ENCODE results near the gene CTNNA1. TPM values are rescaled to one million over a fixed set of nuclear protein-coding genes. Genes with fewer than 3 reads are reported as not detected.

Gene CTNNA1
- polyA plus RNA-seq, 1 of the 3 experiments (the other 2 are of a cell fraction), result 130 TPM

GRCh38 chr5:138936225-138936967 is 183.2 kb downstream of the CTNNA1 start:
- no peak overlapping the region for H3K4me3 ChIP-seq (ENCODE audit: low read depth in 2 of 2, low read length in 1 of 2)
- no peaks in the 10 kb centered on the region for H3K9me3 ChIP-seq
- 96% methylated on average over 12 of the region's 22 CpGs for WGBS (ENCODE audit: low lambda C conversion rate)
- no peaks in the 10 kb centered on the region for H4K20me1 ChIP-seq (ENCODE audit: insufficient read depth)
- no peaks in the 10 kb centered on the region for H3K27me3 ChIP-seq (ENCODE audit: insufficient read depth)
- ChIA-PET POLR2A (no interaction called here), CTCF (interaction anchor here (0.5 to 0.9 kb wide), 2 partner anchors 10 to 62 kb away, joined by 3 read pairs; no protein-coding TSS in a partner anchor)
- no peak overlapping the region for H3K27ac ChIP-seq (ENCODE audit: low read depth in 2 of 2, low read length in 1 of 2)
- H3K4me1 ChIP-seq (ENCODE audit: control insufficient read depth in 1 of 2, insufficient read depth in 2 of 2, low read depth in 1 of 2, low read length in 1 of 2), result no peaks in the 10 kb centered on the region; a peak in 1 of 4 replicates
- H3K79me2 ChIP-seq (ENCODE audit: insufficient read depth), result no peaks in the 10 kb centered on the region
- H3K4me2 ChIP-seq, result no peak overlapping the region
- no peak for DNase-seq
- H3K9me2 ChIP-seq, result no peaks in the 10 kb centered on the region
- H3F3A ChIP-seq (replicated peaks; ENCODE audit: insufficient read depth), result no peaks in the 10 kb centered on the region
- no peak overlapping the region for H3K9ac ChIP-seq
- no peak overlapping the region for H2AFZ ChIP-seq (ENCODE audit: low read depth)
- TF ChIP-seq CHD2 (IDR thresholded peaks at IDR 0.05; ENCODE audit: low read length, partially characterized antibody), result no peak
- no peak for TF ChIP-seq ELF1 (IDR thresholded peaks at IDR 0.05)
- no peak for TF ChIP-seq RFX5 (IDR thresholded peaks at IDR 0.05; ENCODE audit: low read length)
- TF ChIP-seq SIN3A (IDR thresholded peaks at IDR 0.05; ENCODE audit: borderline replicate concordance, low read depth, low read length), result no peak
- no peak for TF ChIP-seq MXI1 (IDR thresholded peaks at IDR 0.05; ENCODE audit: low read depth, low read length)
- no peak for TF ChIP-seq REST (IDR thresholded peaks at IDR 0.05; ENCODE audit: low read depth, low read length)
- TF ChIP-seq NFIC (IDR thresholded peaks at IDR 0.05; ENCODE audit: borderline replicate concordance), result no peak
- no peak for TF ChIP-seq USF1 (IDR thresholded peaks at IDR 0.05; ENCODE audit: borderline replicate concordance, low read depth)
- TF ChIP-seq EP300 (IDR thresholded peaks at IDR 0.05; ENCODE audit: borderline replicate concordance in 1 of 2, low read depth in 1 of 2, low read length in 1 of 2), result no peak
- no peak for TF ChIP-seq USF2 (IDR thresholded peaks at IDR 0.05; ENCODE audit: borderline replicate concordance, low read depth, low read length)
- no peak for TF ChIP-seq TEAD4 (IDR thresholded peaks at IDR 0.05; ENCODE audit: borderline replicate concordance, insufficient read depth)
- TF ChIP-seq RXRA (IDR thresholded peaks at IDR 0.05; ENCODE audit: borderline replicate concordance, low read depth), result no peak
- TF ChIP-seq TCF12 (IDR thresholded peaks at IDR 0.05), result no peak
- TF ChIP-seq MAX (IDR thresholded peaks at IDR 0.05; ENCODE audit: low read depth), result no peak
- TF ChIP-seq GABPA (IDR thresholded peaks at IDR 0.05; ENCODE audit: low read depth), result no peak
- no peak for TF ChIP-seq GATA2 (CRISPR knock-in tag; IDR thresholded peaks at IDR 0.05)
- TF ChIP-seq FOXJ3 (CRISPR knock-in tag; IDR thresholded peaks at IDR 0.05), result no peak
- TF ChIP-seq SMC3 (IDR thresholded peaks at IDR 0.05; ENCODE audit: low read depth, low read length), result no peak
- no peak for TF ChIP-seq TAF1 (IDR thresholded peaks at IDR 0.05; ENCODE audit: borderline replicate concordance, low read depth, low read length)
- TF ChIP-seq RCOR1 (IDR thresholded peaks at IDR 0.05; ENCODE audit: low read length), result no peak
- peaks cover 33 to 45% of the 10 kb centered on the region in 2 experiments for H3K36me3 ChIP-seq (replicated peaks in 1 of 2; ENCODE audit: control insufficient read depth in 1 of 2, insufficient read depth in 2 of 2, low read length in 1 of 2)

Measured in SK-N-SH (cell line).